ENCODE data around the gene CCDC194.

- no peak for TF ChIP-seq CTCF (IDR thresholded peaks at IDR 0.05; ENCODE audit: poor library complexity, severe bottlenecking)
- no peak for TF ChIP-seq MXI1 (conservative IDR thresholded peaks at IDR 0.05; ENCODE audit: poor library complexity, severe bottlenecking)
- no peak for TF ChIP-seq EP300 (conservative IDR thresholded peaks at IDR 0.05; ENCODE audit: poor library complexity, severe bottlenecking)
- TF ChIP-seq TAF1 (IDR thresholded peaks at IDR 0.05; ENCODE audit: low read depth): no peak
- TF ChIP-seq REST (IDR thresholded peaks at IDR 0.05; ENCODE audit: borderline replicate concordance): no peak
Measured at GRCh38 chr19:17352608-17353280, 41.3 kb downstream of the CCDC194 start.
